Kidney tubule cell (primary cell): ENCODE data around the gene GRK4.
A peak's percentile ranks its signal among the peaks of the same experiment; 100 is the strongest.
"Not testable (repeated sequence)": the region's sequence is repeated elsewhere in the genome, so short reads cannot be mapped to it uniquely, and the experiment has no call there.

Experiments
- DNase-seq: peaks from one replicate; pipeline ENCODE4 v3.0.0-alpha.2; 2018; ENCODE audit warnings: low spot score

GRK4 gene

GRCh38 chr4:2963175-2963965 lies at the start of gene GRK4, which contains the start of gene NOP14:
GRK4 (plus strand) TSS chr4:2963571; CDS start chr4:2964071, 500 bp downstream.
NOP14 (minus strand) TSS chr4:2963406; CDS start chr4:2963319, 87 bp downstream.
- DNase-seq = peak; percentile 98

GRCh38 chr4:2914256-2915126 lies 48.9 kb upstream of the GRK4 start:
- peak; percentile 57 for DNase-seq

- no peak for DNase-seq
These were observed 47.6 kb upstream of the GRK4 start for GRCh38 chr4:2915789-2916188.

- not testable (repeated sequence) for DNase-seq
These were observed 46.7 kb upstream of the GRK4 start for GRCh38 chr4:2916696-2917095.

- not testable (repeated sequence) for DNase-seq
These were observed 45.1 kb upstream of the GRK4 start for GRCh38 chr4:2918300-2918699.

- not testable (repeated sequence) for DNase-seq
These were observed 44.7 kb upstream of the GRK4 start for GRCh38 chr4:2918714-2919113.

- peak; percentile 41 for DNase-seq
These were observed 40.8 kb upstream of the GRK4 start for GRCh38 chr4:2922453-2923101.

GRCh38 chr4:2923141-2923551 lies 40.2 kb upstream of the GRK4 start:
- DNase-seq = peak; percentile 43

GRCh38 chr4:2923668-2924173 lies 39.6 kb upstream of the GRK4 start:
- DNase-seq = no peak

- DNase-seq = no peak
These were observed 39.1 kb upstream of the GRK4 start for GRCh38 chr4:2924286-2924685.

GRCh38 chr4:2924765-2925301 lies 38.5 kb upstream of the GRK4 start:
- peak; percentile 53 for DNase-seq

- DNase-seq = no peak
These were observed 37.9 kb upstream of the GRK4 start for GRCh38 chr4:2925496-2925895.

- DNase-seq = no peak
These were observed 37.2 kb upstream of the GRK4 start for GRCh38 chr4:2925931-2926860.

- DNase-seq = no peak
These were observed 36.2 kb upstream of the GRK4 start for GRCh38 chr4:2927016-2927695.

- DNase-seq = no peak
These were observed 35.7 kb upstream of the GRK4 start for GRCh38 chr4:2927696-2928075.

GRCh38 chr4:2928242-2929176 lies 34.9 kb upstream of the GRK4 start:
- no peak for DNase-seq

GRCh38 chr4:2929469-2929868 lies 33.9 kb upstream of the GRK4 start:
- DNase-seq = no peak

GRCh38 chr4:2930135-2930757 lies 33.1 kb upstream of the GRK4 start:
- DNase-seq = no peak
